ENCODE results near the gene SIL1. TPM values are rescaled to one million over a fixed set of nuclear protein-coding genes. Genes with fewer than 3 reads are reported as not detected.

Gene SIL1
- total and polyA plus RNA-seq, 2 of the 8 experiments (the other 6 are each of a cell fraction or from before 2014, with no cell fraction given): 8.3 to 12.8 TPM

GRCh38 chr5:139212486-139212885 is 14.3 kb upstream of the SIL1 start:
- no peak overlapping the region for H3K23ac ChIP-seq (ENCODE audit: insufficient read length)
- H2AK5ac ChIP-seq (ENCODE audit: low read depth, low read length): no peak overlapping the region
- no peak overlapping the region for H3K56ac ChIP-seq (replicated peaks; ENCODE audit: insufficient read length, low read depth, low read length)
- H3K4me2 ChIP-seq (ENCODE audit: insufficient read depth in 1 of 2, low read depth in 2 of 2, low read length in 2 of 2): no peak overlapping the region
- H3K18ac ChIP-seq (ENCODE audit: extremely low read depth, low read length): no peak overlapping the region
- no peak for FAIRE-seq
- CTCF ChIA-PET (ENCODE audit: partially characterized antibody): no interaction called here
- H2BK5ac ChIP-seq (ENCODE audit: low read depth, low read length): no peak overlapping the region
- H2BK12ac ChIP-seq (ENCODE audit: low read depth, low read length): no peak overlapping the region
- H3K9ac ChIP-seq (replicated peaks in 1 of 4; ENCODE audit: extremely low read depth in 1 of 4, low read depth in 3 of 4, low read length in 3 of 4): no peak overlapping the region
- POLR2A ChIA-PET (ENCODE audit: partially characterized antibody): interaction anchor here (1.3 kb wide), 1 partner anchor 61 kb away, joined by 3 read pairs; no protein-coding TSS in a partner anchor
- H3K27me3 ChIP-seq (replicated peaks in 1 of 4; ENCODE audit: control insufficient read depth in 3 of 4, extremely low read depth in 1 of 4, insufficient read depth in 3 of 4, low read length in 3 of 4): no peaks in the 10 kb centered on the region
- H4K5ac ChIP-seq (ENCODE audit: insufficient read length, low read depth, low read length): no peak overlapping the region
- 78% methylated on average over 3 of the region's 3 CpGs; no CpG with 5 or more reads in 1 of the 2 experiments for WGBS, 2 experiments (ENCODE audit: extremely low coverage in 1 of 2, insufficient coverage in 1 of 2, insufficient read length in 1 of 2, insufficient replicate concordance in 2 of 2, low coverage in 1 of 2, low lambda C conversion rate in 2 of 2, missing lambda C conversion rate in 1 of 2)
- no peak overlapping the region for H4K91ac ChIP-seq (replicated peaks; ENCODE audit: insufficient read length, low read length)
- peaks cover 0 to 10% (median 2%) of the 10 kb centered on the region in 4 experiments; a peak in 2 of 7 replicates for H3K4me1 ChIP-seq (replicated peaks in 1 of 4; ENCODE audit: control insufficient read depth in 3 of 4, insufficient read depth in 4 of 4, low read length in 3 of 4)
- no peaks in the 10 kb centered on the region; a peak in 1 of 4 replicates for H3K9me3 ChIP-seq (ENCODE audit: insufficient read depth in 2 of 2, low read depth in 1 of 2, low read length in 1 of 2)
- no peak overlapping the region for H3K4ac ChIP-seq (replicated peaks; ENCODE audit: insufficient read length, low read depth, low read length)
- no peaks in the 10 kb centered on the region for H3K23me2 ChIP-seq (ENCODE audit: low read depth, low read length)
- no peaks in the 10 kb centered on the region for H4K20me1 ChIP-seq (replicated peaks in 1 of 2; ENCODE audit: control insufficient read depth in 1 of 2, insufficient read depth in 2 of 2, low read length in 2 of 2)
- no peak overlapping the region for H2BK15ac ChIP-seq (ENCODE audit: low read length)
- H3K14ac ChIP-seq (ENCODE audit: insufficient read length): no peak overlapping the region
- no peak for DNase-seq (ENCODE audit: low read depth in 1 of 2, low spot score in 2 of 2)
- no peak overlapping the region for H3K27ac ChIP-seq (ENCODE audit: low read depth, low read length)
- no peak overlapping the region for H2BK20ac ChIP-seq (ENCODE audit: low read length)
- H2BK120ac ChIP-seq (replicated peaks; ENCODE audit: low read depth, low read length): no peak overlapping the region
- H3K79me1 ChIP-seq (ENCODE audit: low read depth, low read length): no peaks in the 10 kb centered on the region
- H3K4me3 ChIP-seq (ENCODE audit: extremely low read depth in 1 of 4, insufficient read depth in 2 of 4, low read depth in 3 of 4, low read length in 4 of 4): no peak overlapping the region
- no peak overlapping the region for H2AFZ ChIP-seq (ENCODE audit: low read length)
- H3K79me2 ChIP-seq (ENCODE audit: control insufficient read depth in 1 of 2, insufficient read depth in 2 of 2, low read length in 2 of 2): no peaks in the 10 kb centered on the region
- no peak overlapping the region for H4K8ac ChIP-seq (ENCODE audit: extremely low read depth, insufficient read depth, low read length)
- H3K36me3 ChIP-seq (ENCODE audit: control insufficient read depth in 2 of 4, insufficient read depth in 4 of 4, low read length in 3 of 4): no peaks in the 10 kb centered on the region
- TF ChIP-seq, protein P1, sequence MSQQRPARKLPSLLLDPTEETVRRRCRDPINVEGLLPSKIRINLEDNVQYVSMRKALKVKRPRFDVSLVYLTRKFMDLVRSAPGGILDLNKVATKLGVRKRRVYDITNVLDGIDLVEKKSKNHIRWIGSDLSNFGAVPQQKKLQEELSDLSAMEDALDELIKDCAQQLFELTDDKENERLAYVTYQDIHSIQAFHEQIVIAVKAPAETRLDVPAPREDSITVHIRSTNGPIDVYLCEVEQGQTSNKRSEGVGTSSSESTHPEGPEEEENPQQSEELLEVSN (IDR thresholded peaks at IDR 0.05): no peak
- TF ChIP-seq USF2 (IDR thresholded peaks at IDR 0.05; ENCODE audit: low read length): no peak
- TF ChIP-seq TBP (IDR thresholded peaks at IDR 0.05; ENCODE audit: low read depth, low read length): no peak
- TF ChIP-seq CEBPB (IDR thresholded peaks at IDR 0.05; ENCODE audit: low read depth, low read length): no peak
- no peak for TF ChIP-seq RFX5 (IDR thresholded peaks at IDR 0.05; ENCODE audit: borderline replicate concordance, low read depth, low read length)
- TF ChIP-seq EP300 (IDR thresholded peaks at IDR 0.05; ENCODE audit: borderline replicate concordance in 1 of 2, low read depth in 2 of 2, low read length in 2 of 2): no peak
- TF ChIP-seq POLR2A (IDR thresholded peaks at IDR 0.05; ENCODE audit: control extremely low read depth in 1 of 2, low read depth in 2 of 2, low read length in 2 of 2): no peak
- TF ChIP-seq SIRT6 (IDR thresholded peaks at IDR 0.05; ENCODE audit: low read length): no peak
- TF ChIP-seq CHD2 (IDR thresholded peaks at IDR 0.05; ENCODE audit: low read length): no peak
- no peak for TF ChIP-seq YY1 (IDR thresholded peaks at IDR 0.05; ENCODE audit: low read depth, low read length)
- TF ChIP-seq, protein P2, sequence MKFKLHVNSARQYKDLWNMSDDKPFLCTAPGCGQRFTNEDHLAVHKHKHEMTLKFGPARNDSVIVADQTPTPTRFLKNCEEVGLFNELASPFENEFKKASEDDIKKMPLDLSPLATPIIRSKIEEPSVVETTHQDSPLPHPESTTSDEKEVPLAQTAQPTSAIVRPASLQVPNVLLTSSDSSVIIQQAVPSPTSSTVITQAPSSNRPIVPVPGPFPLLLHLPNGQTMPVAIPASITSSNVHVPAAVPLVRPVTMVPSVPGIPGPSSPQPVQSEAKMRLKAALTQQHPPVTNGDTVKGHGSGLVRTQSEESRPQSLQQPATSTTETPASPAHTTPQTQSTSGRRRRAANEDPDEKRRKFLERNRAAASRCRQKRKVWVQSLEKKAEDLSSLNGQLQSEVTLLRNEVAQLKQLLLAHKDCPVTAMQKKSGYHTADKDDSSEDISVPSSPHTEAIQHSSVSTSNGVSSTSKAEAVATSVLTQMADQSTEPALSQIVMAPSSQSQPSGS (IDR thresholded peaks at IDR 0.05; ENCODE audit: low read length): no peak
- TF ChIP-seq TEAD4 (IDR thresholded peaks at IDR 0.05; ENCODE audit: low read depth, low read length): no peak
